ENCODE results near the gene UBA3.

GRCh38 chr3:69032142-69032541, 48.0 kb downstream of the UBA3 start:
- TF ChIP-seq CTCF (IDR thresholded peaks at IDR 0.05; ENCODE audit: low read length), result no peak
- TF ChIP-seq EZH2 (IDR thresholded peaks at IDR 0.05; ENCODE audit: borderline replicate concordance, low read length), result no peak

All from OCI-LY1 (cell line).